Measurements from ENCODE around the gene SPHK2.

DNA sequence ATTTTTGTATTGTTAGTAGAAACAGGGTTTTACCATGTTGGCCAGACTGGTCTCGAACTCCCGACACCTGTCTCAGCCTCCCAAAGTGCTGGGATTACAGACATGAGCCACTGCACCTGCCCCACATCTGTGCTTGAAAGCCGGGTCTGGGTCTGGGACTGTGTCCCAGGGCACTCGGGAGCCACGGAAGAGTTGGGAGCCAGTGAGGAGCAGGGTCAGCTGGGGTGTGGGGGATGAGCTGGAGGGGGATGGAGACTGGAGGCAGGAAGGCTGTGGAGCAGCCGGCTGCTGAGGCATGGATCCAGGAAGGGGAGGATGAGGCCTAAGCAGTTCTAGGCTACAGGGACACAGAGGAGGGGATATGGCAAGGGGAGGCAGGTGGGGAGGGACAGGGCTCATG is 23.5 kb upstream of the SPHK2 start:
- TF ChIP-seq, protein P1, sequence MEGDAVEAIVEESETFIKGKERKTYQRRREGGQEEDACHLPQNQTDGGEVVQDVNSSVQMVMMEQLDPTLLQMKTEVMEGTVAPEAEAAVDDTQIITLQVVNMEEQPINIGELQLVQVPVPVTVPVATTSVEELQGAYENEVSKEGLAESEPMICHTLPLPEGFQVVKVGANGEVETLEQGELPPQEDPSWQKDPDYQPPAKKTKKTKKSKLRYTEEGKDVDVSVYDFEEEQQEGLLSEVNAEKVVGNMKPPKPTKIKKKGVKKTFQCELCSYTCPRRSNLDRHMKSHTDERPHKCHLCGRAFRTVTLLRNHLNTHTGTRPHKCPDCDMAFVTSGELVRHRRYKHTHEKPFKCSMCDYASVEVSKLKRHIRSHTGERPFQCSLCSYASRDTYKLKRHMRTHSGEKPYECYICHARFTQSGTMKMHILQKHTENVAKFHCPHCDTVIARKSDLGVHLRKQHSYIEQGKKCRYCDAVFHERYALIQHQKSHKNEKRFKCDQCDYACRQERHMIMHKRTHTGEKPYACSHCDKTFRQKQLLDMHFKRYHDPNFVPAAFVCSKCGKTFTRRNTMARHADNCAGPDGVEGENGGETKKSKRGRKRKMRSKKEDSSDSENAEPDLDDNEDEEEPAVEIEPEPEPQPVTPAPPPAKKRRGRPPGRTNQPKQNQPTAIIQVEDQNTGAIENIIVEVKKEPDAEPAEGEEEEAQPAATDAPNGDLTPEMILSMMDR (IDR thresholded peaks at IDR 0.05) = no peak
- TF ChIP-seq POLR2AphosphoS5 (IDR thresholded peaks at IDR 0.05) (no peak), POLR2A (IDR thresholded peaks at IDR 0.05; ENCODE audit: low read depth) (no peak), EP300 (IDR thresholded peaks at IDR 0.05) (no peak)

Measured in esophagus muscularis mucosa (tissue), 4 donors.